Skeletal muscle tissue (tissue), 4 donors: Measurements from ENCODE around the gene HBE1. TPM values are rescaled to one million over a fixed set of nuclear protein-coding genes. Genes with fewer than 3 reads are reported as not detected.
"Not testable (repeated sequence)": the region's sequence is repeated elsewhere in the genome, so short reads cannot be mapped to it uniquely, and the experiment has no call there.

ENCODE experiments used
- H3K27ac ChIP-seq: one replicate; pipeline ENCODE4 v1.7.0; 2013; ENCODE audit warnings: mild to moderate bottlenecking, low read depth, low read length, inconsistent platforms
- H3K27me3 ChIP-seq, 3 donors: one replicate each; pipeline ENCODE4 v1.7.0; 2013; ENCODE audit warnings: low read length in 3 of 3; ENCODE audit not compliant: control insufficient read depth in 3 of 3, insufficient read depth in 3 of 3
- H3K36me3 ChIP-seq, 3 donors: one replicate each; pipeline ENCODE4 v1.7.0; 2013; ENCODE audit warnings: low read length in 3 of 3; ENCODE audit not compliant: control insufficient read depth in 3 of 3, insufficient read depth in 3 of 3
- H3K4me1 ChIP-seq, 3 donors: one replicate each; pipeline ENCODE4 v1.7.0; 2013; ENCODE audit warnings: low read length in 3 of 3, mild to moderate bottlenecking in 3 of 3; ENCODE audit not compliant: control insufficient read depth in 3 of 3, insufficient read depth in 3 of 3
- H3K4me3 ChIP-seq, 3 donors: one replicate each; pipeline ENCODE4 v1.7.0; 2013; ENCODE audit warnings: low read length in 3 of 3
- H3K9ac ChIP-seq, 3 donors: one replicate each; pipeline ENCODE4 v1.7.0; 2013; ENCODE audit warnings: low read length in 3 of 3, mild to moderate bottlenecking in 3 of 3, moderate library complexity in 2 of 3, low read depth in 1 of 3
- H3K9me3 ChIP-seq, 3 donors: one replicate each; pipeline ENCODE4 v1.7.0; 2013; ENCODE audit warnings: low read length in 3 of 3; ENCODE audit not compliant: control insufficient read depth in 3 of 3
- total RNA-seq: library from RNA; depleted of rRNA; stranded (reverse); fragments of >200 nt; gene quantifications from one replicate; pipeline ENCODE4 v1.2.3, GENCODE V29; 2014
- donor health status: Osteomylitis.

Gene HBE1
- 84.0 TPM for total RNA-seq

DNA sequence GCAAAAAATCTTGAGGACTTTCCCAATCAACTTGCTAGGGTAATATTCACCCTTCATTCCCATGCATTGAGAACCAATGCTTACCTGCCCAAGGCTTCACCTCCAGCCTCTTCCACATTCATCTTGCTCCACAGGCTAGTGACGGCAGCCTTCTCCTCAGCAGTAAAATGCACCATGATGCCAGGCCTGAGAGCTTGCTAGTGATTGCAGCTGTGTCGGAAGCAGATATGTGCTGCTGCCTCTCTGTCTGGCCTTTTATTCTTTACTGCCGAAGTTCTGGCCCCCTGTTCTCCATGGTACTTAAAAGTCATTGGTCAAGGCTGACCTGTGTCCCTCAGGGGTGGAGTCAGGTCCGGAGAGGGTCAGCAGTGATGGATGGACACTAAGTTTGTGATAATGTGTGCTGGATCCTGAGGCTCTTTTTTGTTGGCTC, at the start of gene HBE1:
TSS of gene HBE1 (minus strand) at position 231 of the 433 bp plus-strand sequence. CDS start at position 176, 55 bp downstream.
- Histone ChIP-seq H3K36me3 (no peaks in the 10 kb centered on the region), H3K4me1 (no peaks in the 10 kb centered on the region)

DNA sequence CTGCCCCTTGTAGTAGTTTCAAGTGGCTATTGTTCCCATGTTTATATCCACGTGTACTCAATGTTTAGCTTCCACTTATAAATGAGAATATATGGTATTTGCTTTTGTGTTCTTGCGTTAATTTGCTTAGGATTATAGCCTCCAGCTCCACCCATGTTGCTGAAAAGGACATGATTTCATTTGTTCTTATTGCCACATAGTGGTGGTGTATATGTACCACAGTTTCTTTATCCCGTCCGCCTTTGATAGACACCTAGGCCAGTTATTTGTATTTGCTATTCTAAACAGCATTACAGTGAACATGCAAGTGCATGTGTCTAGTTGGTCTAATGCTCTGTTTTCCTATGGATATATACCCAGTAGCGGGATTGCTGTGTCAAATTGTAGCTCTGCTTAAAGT, 47.5 kb upstream of the HBE1 start:
- Histone ChIP-seq H3K36me3 (no peaks in the 10 kb centered on the region), H3K4me3 (no peak overlapping the region), H3K27me3 (no peaks in the 10 kb centered on the region), H3K27ac (no peak overlapping the region), H3K9ac (no peak overlapping the region), H3K4me1 (no peaks in the 10 kb centered on the region), H3K9me3 (no peaks in the 10 kb centered on the region)

More for the DNA sequence above, at the start of gene HBE1:
- Histone ChIP-seq H3K9me3 (no peaks in the 10 kb centered on the region), H3K27me3 (no peaks in the 10 kb centered on the region), H3K27ac (no peak within 1 kb of the TSS), H3K4me3 (no peak within 1 kb of the TSS), H3K9ac (no peak within 1 kb of the TSS)

DNA sequence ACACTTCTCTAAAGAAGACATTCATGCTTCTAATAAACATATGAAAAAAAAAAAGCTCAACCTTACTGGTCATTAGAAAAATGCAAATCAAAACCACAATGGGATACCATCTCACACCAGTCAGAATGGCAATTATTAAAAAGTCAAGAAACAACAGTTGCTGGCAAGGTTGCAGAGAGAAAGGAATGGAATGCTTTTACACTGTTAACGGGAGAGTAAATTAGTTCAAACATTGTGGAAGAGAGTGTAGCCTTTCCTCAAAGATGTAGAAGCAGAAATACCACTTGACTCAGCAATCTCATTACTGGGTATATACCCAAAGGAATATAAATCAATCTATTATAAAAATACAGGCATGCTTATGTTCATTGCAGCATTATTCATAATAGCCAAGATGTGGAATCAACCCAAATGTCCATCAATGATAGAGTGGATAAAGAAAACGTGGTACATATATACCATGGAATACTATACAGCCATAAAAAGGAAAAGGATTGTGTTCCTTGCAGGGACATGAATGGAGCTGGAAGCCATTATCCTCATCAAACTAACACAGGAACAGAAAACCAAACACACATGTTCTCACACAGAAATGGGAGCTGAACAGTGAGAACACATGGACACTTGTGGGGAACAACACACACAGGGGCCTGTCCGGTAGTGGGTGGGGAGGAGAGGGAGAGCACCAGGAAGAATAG, 43.7 kb upstream of the HBE1 start:
- not testable (repeated sequence) for H3K27me3 ChIP-seq, H3K4me1 ChIP-seq, H3K9me3 ChIP-seq, H3K9ac ChIP-seq, H3K27ac ChIP-seq, H3K36me3 ChIP-seq, H3K4me3 ChIP-seq

DNA sequence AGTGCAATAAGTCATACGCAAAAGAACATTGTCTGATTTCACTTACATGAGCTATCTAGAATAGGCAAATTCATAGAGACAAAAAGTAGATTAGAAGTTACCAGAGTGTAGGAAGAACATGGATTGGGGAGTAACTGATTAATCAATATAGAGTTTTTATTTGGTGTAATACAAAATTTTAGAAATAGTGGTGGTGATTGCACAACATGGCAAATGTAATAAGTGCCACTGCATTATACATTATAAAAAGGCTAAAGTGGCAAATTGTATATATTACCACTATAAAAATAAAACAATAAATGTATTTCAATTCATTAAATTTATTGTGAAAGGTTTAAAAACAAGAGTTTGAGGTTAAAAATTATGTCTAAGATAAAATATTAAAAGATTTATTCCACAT, 40.7 kb upstream of the HBE1 start:
- Histone ChIP-seq H3K9me3 (no peaks in the 10 kb centered on the region), H3K27me3 (no peaks in the 10 kb centered on the region), H3K27ac (no peak overlapping the region), H3K36me3 (no peaks in the 10 kb centered on the region), H3K4me1 (no peaks in the 10 kb centered on the region), H3K4me3 (no peak overlapping the region), H3K9ac (no peak overlapping the region)

DNA sequence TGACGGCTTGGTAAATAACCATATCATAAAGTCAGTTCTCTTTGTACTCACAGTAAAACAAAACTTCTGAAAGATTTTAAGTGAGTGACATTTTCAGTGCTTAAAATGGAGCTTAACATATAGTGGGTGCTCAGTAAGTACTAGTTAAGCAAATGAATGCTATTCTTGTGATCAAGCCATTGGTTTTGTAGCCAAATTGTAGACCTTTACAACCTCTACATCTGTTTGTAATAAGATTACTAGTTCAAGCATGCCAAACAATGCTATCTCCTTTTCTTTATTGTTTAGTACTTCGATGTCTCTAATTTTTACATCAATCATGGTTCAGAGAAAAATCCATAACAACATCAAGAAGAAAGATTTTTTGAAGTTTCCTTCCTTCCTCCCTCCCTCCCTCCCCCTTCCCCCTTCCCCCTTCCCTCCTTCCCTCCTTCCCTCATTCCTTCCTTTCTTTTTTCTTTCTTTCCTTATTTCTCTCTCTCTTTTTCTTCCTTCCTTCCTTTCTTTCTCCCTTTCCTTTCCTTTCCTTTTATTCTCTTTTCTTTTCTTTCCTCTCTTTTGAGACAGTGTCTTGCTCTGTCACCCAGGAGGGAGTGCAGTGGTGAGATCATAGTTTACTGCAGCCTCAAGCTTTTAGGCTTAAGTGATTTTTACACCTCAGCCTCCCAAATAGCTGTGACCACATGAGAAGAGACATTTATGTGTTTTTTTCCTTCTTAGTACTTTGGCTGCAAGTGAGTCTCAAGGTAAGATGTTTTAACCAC, 37.7 kb upstream of the HBE1 start:
- H3K36me3 ChIP-seq: no peaks in the 10 kb centered on the region
- H3K27ac ChIP-seq: no peak overlapping the region

DNA sequence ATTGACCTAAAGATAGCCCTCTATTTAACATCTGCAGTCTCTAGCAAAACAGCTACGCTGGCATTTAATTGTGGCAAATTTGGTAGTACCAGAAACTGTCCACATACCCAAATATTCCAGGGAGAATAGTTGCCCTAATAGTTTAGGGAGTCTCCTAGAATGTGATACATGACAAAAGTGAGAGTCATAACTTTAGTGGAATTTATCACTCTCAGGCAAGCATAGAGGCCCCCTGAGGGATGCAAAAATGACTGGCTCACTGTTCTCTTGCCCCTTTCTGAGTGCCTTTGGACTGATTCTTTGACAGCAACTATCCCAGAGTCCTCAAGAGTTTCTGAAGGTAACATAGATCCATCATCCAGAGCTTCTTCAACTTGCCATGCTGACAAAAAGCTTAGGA, 34.3 kb upstream of the HBE1 start:
- no peak overlapping the region for H3K4me3 ChIP-seq
- H3K9me3 ChIP-seq: no peaks in the 10 kb centered on the region
- H3K27ac ChIP-seq: no peak overlapping the region
- H3K4me1 ChIP-seq: no peaks in the 10 kb centered on the region
- H3K9ac ChIP-seq: no peak overlapping the region
- no peaks in the 10 kb centered on the region for H3K27me3 ChIP-seq
- H3K36me3 ChIP-seq: no peaks in the 10 kb centered on the region

More for the DNA sequence above, 37.7 kb upstream of the HBE1 start:
- H3K27me3 ChIP-seq: no peaks in the 10 kb centered on the region
- no peak overlapping the region for H3K4me3 ChIP-seq
- H3K4me1 ChIP-seq: no peaks in the 10 kb centered on the region
- H3K9me3 ChIP-seq: no peaks in the 10 kb centered on the region
- H3K9ac ChIP-seq: no peak overlapping the region

DNA sequence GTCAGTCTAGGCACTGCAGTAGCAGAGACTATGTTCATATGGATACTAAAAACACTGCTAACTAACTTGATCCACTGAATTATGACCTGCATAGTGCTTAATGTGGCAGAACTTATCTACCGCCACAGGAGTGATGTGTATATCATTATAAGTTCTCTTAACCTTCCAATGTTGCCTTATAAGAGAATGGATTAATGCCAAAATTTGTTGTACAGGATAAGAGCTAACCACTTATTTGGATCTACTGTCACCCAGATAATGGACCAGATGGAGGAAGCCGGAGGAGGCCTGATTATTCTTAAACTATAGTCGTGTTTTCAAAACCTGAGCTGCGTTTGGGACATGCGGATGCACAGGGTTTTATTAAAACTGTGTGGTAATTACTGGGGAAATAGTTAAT, 33.9 kb upstream of the HBE1 start:
- H3K9ac ChIP-seq: no peak overlapping the region

DNA sequence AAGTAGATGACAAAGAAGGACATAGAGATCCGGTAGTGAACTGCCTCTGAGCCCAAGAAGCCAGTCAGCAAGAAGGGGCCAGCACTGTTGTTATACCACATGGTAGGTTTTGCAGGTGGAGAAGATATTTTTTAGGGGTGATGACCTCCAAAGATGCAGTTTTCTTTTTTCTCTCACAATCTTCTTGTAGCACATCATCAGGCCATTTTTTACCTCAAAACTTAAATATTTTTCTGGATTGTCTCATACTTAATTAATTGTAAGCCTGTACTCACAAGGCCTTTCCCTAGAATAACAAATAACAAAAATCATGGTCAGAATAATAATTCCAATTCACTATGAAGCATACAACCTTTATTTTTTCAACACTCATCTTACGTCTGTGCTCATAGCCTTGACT, 32.1 kb upstream of the HBE1 start, which contains the start of gene OR51B4:
TSS of gene OR51B4 (minus strand) at position 101 of the 400 bp plus-strand sequence. CDS start at position 101, 0 bp downstream.
- Histone ChIP-seq H3K4me3 (no peak within 1 kb of the TSS), H3K4me1 (no peaks in the 10 kb centered on the region), H3K27me3 (no peaks in the 10 kb centered on the region), H3K9me3 (no peaks in the 10 kb centered on the region), H3K36me3 (no peaks in the 10 kb centered on the region), H3K27ac (no peak within 1 kb of the TSS), H3K9ac (no peak within 1 kb of the TSS)

More for the DNA sequence above, 33.9 kb upstream of the HBE1 start:
- no peak overlapping the region for H3K4me3 ChIP-seq
- H3K4me1 ChIP-seq: no peaks in the 10 kb centered on the region
- no peaks in the 10 kb centered on the region for H3K27me3 ChIP-seq
- no peaks in the 10 kb centered on the region for H3K36me3 ChIP-seq
- H3K27ac ChIP-seq: no peak overlapping the region
- no peaks in the 10 kb centered on the region for H3K9me3 ChIP-seq

DNA sequence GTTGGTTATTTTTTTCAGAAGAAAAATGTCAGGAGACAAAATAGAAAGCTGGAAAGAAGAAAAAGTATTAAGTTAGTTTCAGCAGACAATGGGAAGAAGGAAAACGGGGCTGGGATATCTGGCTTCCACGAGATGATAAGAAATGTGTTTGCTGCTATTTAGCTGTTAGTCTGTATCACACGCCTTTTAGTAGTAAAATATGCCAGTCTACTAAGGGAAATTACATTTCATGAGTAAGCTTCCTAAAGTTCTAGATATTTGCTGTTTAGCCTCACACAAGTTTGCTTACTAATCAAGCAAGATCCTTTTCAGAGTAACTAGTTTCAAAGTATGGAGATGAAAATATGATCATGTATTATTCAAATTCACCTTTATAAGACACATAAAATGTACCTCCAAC, 30.5 kb upstream of the HBE1 start:
- no peaks in the 10 kb centered on the region for H3K9me3 ChIP-seq
- no peak overlapping the region for H3K4me3 ChIP-seq
- H3K36me3 ChIP-seq: no peaks in the 10 kb centered on the region
- no peaks in the 10 kb centered on the region for H3K4me1 ChIP-seq
- no peaks in the 10 kb centered on the region for H3K27me3 ChIP-seq
- no peak overlapping the region for H3K9ac ChIP-seq
- no peak overlapping the region for H3K27ac ChIP-seq

DNA sequence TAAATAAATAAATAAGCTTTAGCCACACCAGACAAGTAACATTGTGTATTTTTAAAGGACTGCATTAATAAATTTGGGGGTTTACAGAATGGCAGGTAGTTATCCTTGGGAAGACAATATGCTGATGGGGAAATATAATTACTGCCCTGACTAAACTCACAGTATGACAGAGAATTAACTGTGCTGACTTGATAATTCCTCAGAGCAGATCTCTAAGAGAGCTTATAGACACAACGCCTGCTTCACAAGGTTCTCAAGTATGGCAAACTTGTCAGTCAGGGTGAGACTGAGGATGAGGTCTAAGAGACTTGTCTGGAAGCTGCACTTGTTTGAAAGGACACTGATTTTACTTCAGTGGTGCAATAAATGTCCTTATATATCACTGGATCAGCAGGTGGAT, 28.7 kb upstream of the HBE1 start:
- Histone ChIP-seq H3K9me3 (no peaks in the 10 kb centered on the region), H3K27me3 (no peaks in the 10 kb centered on the region), H3K9ac (no peak overlapping the region), H3K36me3 (no peaks in the 10 kb centered on the region), H3K4me3 (no peak overlapping the region), H3K27ac (no peak overlapping the region), H3K4me1 (no peaks in the 10 kb centered on the region)
